Umbilical cord (tissue), 2 donors: ENCODE results near the gene HDAC11. TPM values are rescaled to one million over a fixed set of nuclear protein-coding genes. Genes with fewer than 3 reads are reported as not detected.
A peak's percentile ranks its signal among the peaks of the same experiment; 100 is the strongest.
"Not testable (repeated sequence)": the region's sequence is repeated elsewhere in the genome, so short reads cannot be mapped to it uniquely, and the experiment has no call there.

Source experiments
- DNase-seq: peaks from one replicate; pipeline ENCODE4 v3.0.0-alpha.2; 2015; ENCODE audit warnings: low spot score
- total RNA-seq: library from RNA; depleted of rRNA; stranded (reverse); fragments of >200 nt; gene quantifications from one replicate; pipeline ENCODE4 v1.2.3, GENCODE V29; 2014; ENCODE audit warnings: low replicate concordance; ENCODE audit not compliant: insufficient read depth

Gene HDAC11
- total RNA-seq, 1 donor from 2014 or later = 7.9 TPM

GRCh38 chr3:13506680-13507079, 26.6 kb downstream of the HDAC11 start:
- DNase-seq = no peak

DNA sequence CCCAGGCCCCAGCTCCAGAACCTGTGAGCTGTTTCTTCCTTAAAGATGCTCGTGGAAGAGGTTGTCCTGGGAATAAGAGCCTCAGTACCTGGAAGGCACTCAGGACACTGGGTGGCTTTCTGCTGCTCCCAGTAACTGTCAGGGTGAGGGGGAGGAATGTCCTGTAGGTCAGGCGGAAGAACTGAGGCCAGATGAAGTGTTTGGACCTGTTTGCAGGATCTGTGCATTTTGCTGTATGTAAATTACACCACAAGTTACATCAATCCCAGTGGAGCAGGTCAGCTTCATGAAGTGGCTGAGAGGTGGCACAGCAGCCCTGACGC, 27.1 kb downstream of the HDAC11 start:
- DNase-seq = no peak

DNA sequence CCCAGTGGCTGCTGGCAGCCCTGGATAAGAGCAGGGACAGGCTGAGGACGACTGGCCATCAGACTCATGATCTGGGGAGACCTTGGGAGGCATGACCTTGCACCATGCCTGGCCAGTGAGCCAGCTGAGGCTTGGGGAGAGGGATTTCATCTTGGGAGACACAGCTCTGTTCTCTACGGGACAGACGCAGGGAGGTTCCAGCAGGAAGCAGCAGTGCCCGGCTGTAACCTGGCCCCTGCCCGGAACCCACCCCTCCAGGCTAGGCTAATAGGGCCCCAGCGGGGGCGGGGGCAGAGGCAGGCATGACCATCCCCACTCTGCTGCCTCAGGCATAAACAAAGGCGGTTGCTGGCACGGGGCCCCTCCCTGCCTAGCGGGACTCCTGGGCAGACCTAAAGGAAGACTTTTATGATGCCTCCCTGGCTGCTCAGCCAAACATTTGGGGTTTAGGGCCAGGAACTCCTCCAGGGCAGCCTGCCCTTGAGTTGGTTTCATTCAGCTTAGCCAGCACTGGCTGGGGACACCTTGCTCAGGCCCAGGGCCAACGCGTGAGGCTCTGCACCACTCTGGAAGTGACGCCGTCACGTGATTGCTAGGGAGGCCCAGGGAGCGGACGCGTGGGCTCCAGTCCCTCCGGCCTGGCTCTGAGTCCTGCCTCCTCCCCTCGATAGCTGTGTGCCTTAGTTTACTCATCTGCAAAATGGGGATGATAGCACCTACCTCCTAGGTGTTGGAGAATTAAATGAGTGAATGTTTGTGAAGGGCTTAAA, 27.6 kb downstream of the HDAC11 start:
- DNase-seq = peak; percentile 51

GRCh38 chr3:13508496-13508895, 28.4 kb downstream of the HDAC11 start:
- DNase-seq = no peak

DNA sequence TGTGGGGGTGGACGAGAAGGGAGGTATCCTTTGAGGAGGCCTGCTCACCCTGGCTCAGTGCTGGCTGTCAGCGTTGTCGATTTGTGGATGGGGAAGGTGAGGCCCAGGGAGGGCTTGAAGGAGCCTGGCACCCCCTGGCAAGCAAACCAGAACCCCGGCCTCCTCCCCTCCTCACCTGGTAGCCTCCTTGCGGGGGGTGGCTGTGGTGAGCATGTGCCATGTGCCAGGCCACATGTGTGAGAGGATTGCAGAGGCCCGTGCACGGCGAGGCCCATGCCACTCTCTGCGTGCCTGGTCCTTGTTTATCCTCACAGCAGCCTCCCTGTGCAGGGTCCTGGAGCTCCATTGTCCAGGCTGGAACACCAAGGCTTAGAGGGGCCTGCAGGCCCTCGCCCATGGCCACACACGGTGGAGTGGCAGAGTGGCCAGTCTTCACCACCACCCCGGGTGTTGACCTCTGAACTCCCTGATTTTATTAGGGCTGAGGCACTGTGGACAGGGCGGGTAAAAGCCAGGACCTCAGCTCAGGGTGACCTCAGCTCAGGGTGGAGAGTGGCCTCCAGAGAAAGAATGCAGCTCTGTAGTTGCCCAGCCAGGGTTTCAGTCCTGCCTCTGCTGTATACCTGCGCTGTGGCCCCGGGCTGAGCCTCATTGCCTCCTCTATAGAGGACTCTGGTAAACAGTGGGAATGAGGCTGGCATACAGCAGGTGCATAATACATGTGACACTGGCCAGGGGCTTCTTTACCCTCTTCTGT, 29.1 kb downstream of the HDAC11 start:
- no peak for DNase-seq

DNA sequence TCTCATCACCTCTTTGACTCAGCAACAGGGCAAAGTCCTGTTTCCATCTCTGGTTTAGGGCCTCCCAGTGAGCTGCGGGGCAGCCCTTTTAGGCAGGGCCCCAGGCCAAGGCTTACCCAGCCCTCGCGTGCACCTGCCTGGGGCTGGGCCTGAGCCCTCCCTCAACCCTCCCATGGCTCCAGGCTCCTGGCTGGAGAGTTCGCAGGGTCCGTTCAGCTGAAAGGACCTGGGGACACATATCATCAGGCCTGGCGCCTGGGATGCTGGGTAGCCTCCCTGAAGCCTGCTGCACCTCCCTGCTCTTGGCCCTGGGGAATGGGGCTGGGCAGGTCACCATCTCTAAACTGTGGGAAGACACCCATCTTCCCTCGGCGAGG, 29.7 kb downstream of the HDAC11 start:
- DNase-seq = no peak

GRCh38 chr3:13512451-13512850, 32.3 kb downstream of the HDAC11 start:
- DNase-seq = no peak

- DNase-seq = peak; percentile 54
These were observed 33.2 kb downstream of the HDAC11 start for GRCh38 chr3:13513051-13513912.

DNA sequence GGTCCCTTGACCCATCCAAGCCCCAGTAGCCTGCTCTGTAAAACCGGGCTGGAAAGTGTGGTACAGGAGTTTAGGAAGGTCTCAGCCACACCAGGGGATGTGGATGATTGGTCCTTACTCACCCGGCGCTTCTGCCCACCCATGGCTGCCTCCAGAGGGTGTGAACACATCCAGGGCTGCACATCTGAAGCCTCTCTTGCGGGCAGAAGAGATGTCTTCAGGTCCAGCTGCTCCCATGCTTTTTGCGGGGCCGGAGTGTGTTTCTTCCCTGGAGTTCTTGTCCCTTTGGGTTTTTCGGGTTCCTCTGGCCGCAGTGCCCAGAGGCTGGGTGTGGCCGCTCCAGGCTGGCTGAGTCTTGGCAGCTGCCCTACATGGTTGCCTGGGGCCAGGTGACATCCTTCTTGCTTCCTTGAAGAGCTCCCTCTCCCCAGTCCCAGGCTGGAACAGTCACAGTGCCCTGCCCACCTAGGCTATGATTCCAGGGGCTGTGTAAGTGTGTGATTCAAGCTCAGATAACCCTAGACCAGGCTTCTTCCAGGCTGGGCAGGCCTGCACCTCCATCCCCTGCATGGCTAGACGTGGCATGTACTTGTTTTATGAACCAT, 33.9 kb downstream of the HDAC11 start:
- DNase-seq = no peak

DNA sequence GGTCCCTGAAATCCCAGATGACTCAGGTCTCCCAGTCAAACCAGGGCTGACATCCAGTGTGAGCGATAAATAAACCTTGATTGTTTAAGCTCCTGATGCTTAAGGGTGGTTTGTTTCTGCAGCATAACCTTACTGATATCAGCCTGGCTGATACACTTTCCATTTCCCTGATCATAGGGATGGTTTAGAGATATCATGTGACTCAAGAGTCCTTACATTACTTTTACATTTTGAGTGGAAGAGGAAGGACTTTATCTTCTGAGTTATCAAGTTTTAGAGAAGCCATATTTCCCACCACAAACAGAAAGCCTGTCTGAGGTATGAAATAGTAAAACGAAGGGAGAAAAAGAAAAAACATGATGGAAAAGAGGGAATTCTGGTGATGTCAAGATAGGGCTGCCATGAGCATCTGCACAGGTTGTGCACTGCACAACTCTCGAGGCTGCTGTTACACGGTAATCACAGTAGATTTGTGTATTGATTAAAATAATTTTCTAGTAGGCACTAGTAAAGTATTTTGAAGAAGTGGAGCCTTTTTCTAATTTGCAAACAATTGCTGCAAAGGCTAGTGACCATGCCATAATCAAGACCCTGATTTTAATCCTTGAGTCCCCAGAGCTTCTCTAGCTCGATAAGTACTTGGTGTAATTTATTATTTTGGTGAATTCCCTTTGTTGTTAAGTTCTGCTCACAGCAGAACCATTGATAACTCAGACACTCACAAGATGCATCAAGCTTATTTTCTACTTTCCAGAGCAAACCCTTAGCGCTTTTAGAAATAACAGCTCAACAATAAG, 34.7 kb downstream of the HDAC11 start:
- no peak for DNase-seq

DNA sequence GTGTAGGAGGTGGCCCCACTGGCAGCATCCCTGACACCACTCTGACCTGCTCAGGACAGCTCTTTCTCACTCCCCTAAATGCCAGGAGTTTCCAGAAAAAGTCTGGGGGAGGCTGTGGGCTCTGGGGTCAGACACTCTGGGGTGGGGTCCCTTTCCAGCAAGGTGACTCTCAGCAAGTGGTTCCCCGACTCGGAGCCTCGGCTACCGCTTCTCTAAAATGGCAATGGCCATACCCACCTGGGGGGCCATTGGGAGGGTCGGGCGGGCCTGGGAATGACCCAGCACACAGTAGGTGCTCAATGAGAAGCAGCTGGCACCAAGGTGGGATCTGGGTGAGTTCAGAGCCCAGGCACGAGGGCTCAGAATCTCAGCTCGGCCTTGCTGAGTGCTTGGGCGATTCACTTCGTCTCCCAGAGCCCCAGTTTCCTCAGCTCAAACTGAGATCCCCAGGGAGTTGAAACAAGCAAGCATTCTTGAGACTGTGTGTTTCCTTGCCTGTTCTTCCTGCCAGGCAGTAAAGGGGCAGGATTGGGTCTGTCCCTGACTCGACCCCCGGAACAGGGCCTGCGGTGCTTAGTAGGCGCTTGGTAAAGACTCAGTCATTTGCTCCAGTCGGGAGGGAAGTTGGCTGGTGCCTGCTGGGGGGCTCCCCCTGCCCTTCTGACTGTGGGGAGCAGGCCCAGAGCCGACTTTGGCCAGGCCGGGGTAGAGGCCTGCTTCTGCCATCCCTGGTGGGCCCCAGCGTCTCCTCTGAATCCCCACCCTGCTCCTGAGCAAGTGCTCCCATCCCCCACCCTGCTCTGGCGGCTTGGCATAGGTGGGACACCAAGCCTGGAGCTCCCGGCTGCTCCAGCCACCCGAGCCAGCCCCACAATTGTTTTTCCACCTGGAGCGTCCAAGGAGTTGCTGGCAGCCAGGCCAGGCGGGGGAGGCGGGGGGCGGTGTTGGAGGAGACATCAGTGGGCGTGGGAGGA, 36.0 kb downstream of the HDAC11 start:
- DNase-seq = no peak

GRCh38 chr3:13516760-13517135, 36.6 kb downstream of the HDAC11 start:
- DNase-seq = no peak

GRCh38 chr3:13517253-13517977, 37.3 kb downstream of the HDAC11 start:
- no peak for DNase-seq

DNA sequence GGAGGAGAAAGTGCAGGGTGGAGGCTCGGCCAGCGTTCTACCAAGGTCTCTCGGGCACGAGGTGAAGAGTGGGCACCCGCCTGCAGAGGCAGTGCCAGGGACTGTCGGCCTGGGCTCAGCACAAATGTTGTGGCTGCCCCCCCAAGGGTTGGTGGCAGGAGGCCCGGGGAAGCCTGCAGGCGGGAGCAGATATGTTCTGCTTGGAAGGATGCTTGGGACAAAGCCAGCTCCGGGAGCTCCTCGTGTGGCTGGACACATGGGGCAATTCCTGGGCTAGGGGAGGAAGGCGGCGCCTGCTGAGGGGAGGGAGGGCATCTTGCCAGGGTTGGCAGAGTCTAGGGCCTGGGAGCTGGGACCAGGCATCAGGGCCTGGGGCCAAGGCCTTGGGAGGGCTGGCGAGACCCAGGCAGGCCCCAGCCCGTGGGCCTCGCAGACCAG, 38.4 kb downstream of the HDAC11 start:
- peak; percentile 62 for DNase-seq

- no peak for DNase-seq
These were observed 39.1 kb downstream of the HDAC11 start for GRCh38 chr3:13519006-13519791.

- DNase-seq = no peak
These were observed 40.3 kb downstream of the HDAC11 start for GRCh38 chr3:13520326-13520880.

GRCh38 chr3:13521309-13521708, 41.2 kb downstream of the HDAC11 start:
- no peak for DNase-seq

GRCh38 chr3:13521749-13522148, 41.6 kb downstream of the HDAC11 start:
- not testable (repeated sequence) for DNase-seq
